Measurements from ENCODE around the gene SYCP3.
"Not testable (repeated sequence)": the region's sequence is repeated elsewhere in the genome, so short reads cannot be mapped to it uniquely, and the experiment has no call there.

The SYCP3 gene

GRCh38 chr12:101759396-101760047 is 20.3 kb upstream of the SYCP3 start:
- peak; percentile 62 for DNase-seq (ENCODE audit: low spot score)

- DNase-seq (ENCODE audit: low spot score), result no peak
These were observed 10.9 kb upstream of the SYCP3 start for GRCh38 chr12:101750152-101750551.

- DNase-seq (ENCODE audit: low spot score), result no peak
These were observed 10.4 kb upstream of the SYCP3 start for GRCh38 chr12:101749657-101750056.

GRCh38 chr12:101748907-101749306 is 9.6 kb upstream of the SYCP3 start:
- no peak for DNase-seq (ENCODE audit: low spot score)

- no peak for DNase-seq (ENCODE audit: low spot score)
These were observed 8.4 kb upstream of the SYCP3 start for GRCh38 chr12:101747697-101748096.

GRCh38 chr12:101746661-101747060 is 7.4 kb upstream of the SYCP3 start:
- DNase-seq (ENCODE audit: low spot score), result no peak

- DNase-seq (ENCODE audit: low spot score), result no peak
These were observed 6.9 kb upstream of the SYCP3 start for GRCh38 chr12:101746196-101746595.

- no peak for DNase-seq (ENCODE audit: low spot score)
These were observed 6.2 kb upstream of the SYCP3 start for GRCh38 chr12:101745481-101745880.

- no peak for DNase-seq (ENCODE audit: low spot score)
These were observed 4.6 kb upstream of the SYCP3 start for GRCh38 chr12:101743724-101744472.

- no peak for DNase-seq (ENCODE audit: low spot score)
These were observed 4.0 kb upstream of the SYCP3 start for GRCh38 chr12:101743242-101743641.

- DNase-seq (ENCODE audit: low spot score), result no peak
These were observed 1.7 kb upstream of the SYCP3 start for GRCh38 chr12:101740980-101741379.

GRCh38 chr12:101740566-101740965 is 1.3 kb upstream of the SYCP3 start:
- DNase-seq (ENCODE audit: low spot score), result no peak

- DNase-seq (ENCODE audit: low spot score), result no peak
These were observed 1.8 kb downstream of the SYCP3 start for GRCh38 chr12:101737476-101737875.

- DNase-seq (ENCODE audit: low spot score), result not testable (repeated sequence)
These were observed 4.8 kb downstream of the SYCP3 start for GRCh38 chr12:101734482-101734881.

- DNase-seq (ENCODE audit: low spot score), result no peak
These were observed 6.1 kb downstream of the SYCP3 start for GRCh38 chr12:101733166-101733565.

- DNase-seq (ENCODE audit: low spot score), result no peak
These were observed 6.9 kb downstream of the SYCP3 start for GRCh38 chr12:101732318-101732717.

- no peak for DNase-seq (ENCODE audit: low spot score)
These were observed 9.4 kb downstream of the SYCP3 start for GRCh38 chr12:101729842-101730241.

- no peak for DNase-seq (ENCODE audit: low spot score)
These were observed 12.2 kb downstream of the SYCP3 start for GRCh38 chr12:101727098-101727497.

GRCh38 chr12:101722392-101722791 is 16.9 kb downstream of the SYCP3 start:
- DNase-seq (ENCODE audit: low spot score), result no peak

- DNase-seq (ENCODE audit: low spot score), result no peak
These were observed 19.1 kb downstream of the SYCP3 start for GRCh38 chr12:101720118-101720517.

- DNase-seq (ENCODE audit: low spot score), result no peak
These were observed 19.7 kb downstream of the SYCP3 start for GRCh38 chr12:101719566-101719965.

GRCh38 chr12:101714877-101715444 is 24.3 kb downstream of the SYCP3 start:
- DNase-seq (ENCODE audit: low spot score), result no peak

- DNase-seq (ENCODE audit: low spot score), result no peak
These were observed 25.3 kb downstream of the SYCP3 start for GRCh38 chr12:101713930-101714329.
